Transverse colon (tissue), 4 donors: ENCODE results near the gene NR3C2.

Experiments
- EP300 ChIP-seq: sonication (generic); formaldehyde crosslinking; IDR thresholded peaks from one replicate; pipeline ENCODE4 v1.6.1; 2017; ENCODE audit warnings: antibody characterized with exemption, low read depth
- POLR2A ChIP-seq: fragments of 450-650 bp; IDR thresholded peaks from one replicate; pipeline ENCODE4 v1.6.1; 2016; ENCODE audit warnings: antibody characterized with exemption, mild to moderate bottlenecking, moderate library complexity
- POLR2AphosphoS5 ChIP-seq, 3 donors: sonication (generic); formaldehyde crosslinking; IDR thresholded peaks; one replicate each; pipeline ENCODE4 v1.6.1; 2016; ENCODE audit warnings: antibody characterized with exemption in 3 of 3
- TF ChIP-seq, protein P1 (sequence below), 5 experiments: fragments of 200-600 bp in 3 of 5; fragments of 450-650 bp in 2 of 5; sonication (generic) in 3 of 5; IDR thresholded peaks; 1 replicate in 2 of 5; 2 replicates in 3 of 5; pipeline ENCODE4 v1.5.1; 2016 to 2017; ENCODE audit warnings: antibody characterized with exemption in 5 of 5, inconsistent platforms in 3 of 5, mild to moderate bottlenecking in 2 of 5, moderate library complexity in 1 of 5

DNA sequence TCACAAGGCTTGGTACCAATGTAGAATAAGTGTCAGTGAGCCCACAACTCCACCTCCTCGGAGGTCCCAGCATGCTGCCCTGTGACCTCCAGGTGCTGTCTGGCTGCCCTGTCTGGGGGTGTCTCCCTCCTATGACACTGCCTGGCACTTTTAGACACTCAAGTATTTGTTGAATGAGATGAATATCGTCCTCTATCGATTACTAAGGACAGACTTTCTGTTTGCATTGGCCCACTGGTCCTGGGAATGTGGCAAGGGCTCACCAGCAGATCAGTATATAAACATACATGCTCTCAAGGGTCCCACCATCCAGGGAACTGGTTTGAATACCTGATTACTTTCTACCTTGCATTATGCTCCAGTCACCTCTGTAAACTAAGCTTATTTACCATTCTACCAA lies 333.0 kb downstream of the NR3C2 start:
- TF ChIP-seq, protein P1, sequence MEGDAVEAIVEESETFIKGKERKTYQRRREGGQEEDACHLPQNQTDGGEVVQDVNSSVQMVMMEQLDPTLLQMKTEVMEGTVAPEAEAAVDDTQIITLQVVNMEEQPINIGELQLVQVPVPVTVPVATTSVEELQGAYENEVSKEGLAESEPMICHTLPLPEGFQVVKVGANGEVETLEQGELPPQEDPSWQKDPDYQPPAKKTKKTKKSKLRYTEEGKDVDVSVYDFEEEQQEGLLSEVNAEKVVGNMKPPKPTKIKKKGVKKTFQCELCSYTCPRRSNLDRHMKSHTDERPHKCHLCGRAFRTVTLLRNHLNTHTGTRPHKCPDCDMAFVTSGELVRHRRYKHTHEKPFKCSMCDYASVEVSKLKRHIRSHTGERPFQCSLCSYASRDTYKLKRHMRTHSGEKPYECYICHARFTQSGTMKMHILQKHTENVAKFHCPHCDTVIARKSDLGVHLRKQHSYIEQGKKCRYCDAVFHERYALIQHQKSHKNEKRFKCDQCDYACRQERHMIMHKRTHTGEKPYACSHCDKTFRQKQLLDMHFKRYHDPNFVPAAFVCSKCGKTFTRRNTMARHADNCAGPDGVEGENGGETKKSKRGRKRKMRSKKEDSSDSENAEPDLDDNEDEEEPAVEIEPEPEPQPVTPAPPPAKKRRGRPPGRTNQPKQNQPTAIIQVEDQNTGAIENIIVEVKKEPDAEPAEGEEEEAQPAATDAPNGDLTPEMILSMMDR (IDR thresholded peaks at IDR 0.05), result no peak
- TF ChIP-seq EP300, result no peak
- no peak for TF ChIP-seq POLR2A
- TF ChIP-seq POLR2AphosphoS5 (IDR thresholded peaks at IDR 0.05), result no peak
